Ovary (tissue), 9 donors: Measurements from ENCODE around the gene TNFSF11. TPM values are rescaled to one million over a fixed set of nuclear protein-coding genes. Genes with fewer than 3 reads are reported as not detected.

Experiments
- DNase-seq, 5 donors: peaks; one replicate each; pipeline ENCODE4 v3.0.0-alpha.2; 2019 to 2020
- H3K27ac ChIP-seq, 2 donors: fragments of 200-600 bp; one replicate each; pipeline versions ENCODE4 v1.5.1 to v1.8.0; 2019 to 2022
- H3K27me3 ChIP-seq: fragments of 200-600 bp; one replicate; pipeline ENCODE4 v1.8.0; 2022
- H3K36me3 ChIP-seq: fragments of 200-600 bp; sonication (generic); one replicate; pipeline ENCODE4 v1.5.1; 2019
- H3K4me1 ChIP-seq: one replicate; pipeline ENCODE4 v1.8.1; 2013; ENCODE audit warnings: mild to moderate bottlenecking, moderate library complexity; ENCODE audit not compliant: insufficient read depth
- H3K4me3 ChIP-seq: fragments of 200-600 bp; sonication (generic); one replicate; pipeline ENCODE4 v1.5.1; 2017
- H3K9me3 ChIP-seq, 2 donors: fragments of 200-600 bp in 1 of 2; sonication (generic) in 1 of 2; one replicate each; pipeline versions ENCODE4 v1.5.1 to v1.8.1; 2013 to 2019; ENCODE audit warnings: mild to moderate bottlenecking in 1 of 2, moderate library complexity in 1 of 2
- EP300 ChIP-seq: sonication (generic); formaldehyde crosslinking; IDR thresholded peaks from one replicate; pipeline ENCODE4 v1.6.1; 2017; ENCODE audit warnings: antibody characterized with exemption
- POLR2A ChIP-seq: fragments of 450-650 bp; IDR thresholded peaks from one replicate; pipeline ENCODE4 v1.6.1; 2017; ENCODE audit warnings: antibody characterized with exemption, mild to moderate bottlenecking, moderate library complexity
- WGBS, 3 donors: extraction: QIAGEN DNeasy Blood & Tissue Kit in 1 of 3; methylation state at CpG; one replicate each; pipeline versions ENCODE4 v1.1.5 to v1.1.7; 2013 to 2017; 5-methylcytosine and 5-hydroxymethylcytosine counted together
- intact Hi-C, 4 donors: fragments of 100-400 bp; cut with DNase I; formaldehyde crosslinking; loops; one replicate each; pipeline versions ENCODE4 v1.11.0 to v1.15.1; 2022 to 2023
- polyA plus RNA-seq, 2 donors: library from polyadenylated mRNA; stranded (reverse); fragments of 200-250 nt in 1 of 2; fragments of 350-450 nt in 1 of 2; fragmentation: Illumina TruSeq in 1 of 2; extraction: RNeasy Lipid Tissue Mini Kit (QIAGEN cat#74804) in 1 of 2; gene quantifications; one replicate each; pipeline ENCODE4 v1.2.3, GENCODE V29; 2013 to 2014
- total RNA-seq, 7 donors: library from RNA; depleted of rRNA in 2 of 7; stranded (reverse); fragments of >200 nt in 2 of 7; fragmentation: NEBNext Ultra II Directional in 3 of 7; extraction: Animal tissue kit (Norgen Biotek cat#: 25700) in 3 of 7; gene quantifications; one replicate each; pipeline versions ENCODE4 v1.1.0 to v1.2.4, GENCODE V29; 2016 to 2023
- TF ChIP-seq, protein P1 (sequence below), 3 donors: fragments of 450-650 bp in 2 of 3; fragments of 200-600 bp in 1 of 3; IDR thresholded peaks; one replicate each; pipeline versions ENCODE4 v1.5.1 to v1.8.0; 2016 to 2022; ENCODE audit warnings: antibody characterized with exemption in 3 of 3, mild to moderate bottlenecking in 1 of 3
- donor health status: DM: no; HTN: no; CAD: no; lungs with moderate emphysema.
- donor health status: DM: no; HTN: no; CAD: no.
- donor health status: Bipolar disorder and iron deficiency.
- donor health status: DM: yes; HTN: yes; CAD: no.
- donor health status: DM: no; HTN: no; CAD: no.
- donor health status: DM: yes; HTN: yes; CAD: no.

The TNFSF11 gene
- total and polyA plus RNA-seq, 9 donors: 0.13 TPM; not detected in 8

DNA sequence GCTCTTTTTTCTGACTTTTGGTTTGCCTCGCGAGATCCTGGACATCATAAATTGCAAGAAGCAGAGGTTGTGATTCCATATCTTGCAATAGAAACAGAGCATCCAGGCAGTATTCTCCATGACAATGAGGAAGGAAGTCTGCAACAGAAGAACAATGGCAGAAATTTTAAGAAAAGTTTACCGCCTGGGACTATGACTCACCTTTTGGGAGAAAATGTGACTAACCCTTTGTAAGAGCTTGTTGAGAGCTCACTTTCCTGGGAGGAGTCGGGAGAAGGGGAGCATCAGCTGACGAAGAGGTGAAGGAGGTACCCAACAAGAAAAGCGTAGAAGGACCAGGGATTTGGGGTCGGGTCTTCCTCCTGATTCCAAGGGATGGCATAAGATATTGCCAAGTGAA, 34.3 kb upstream of the TNFSF11 start:
- no peaks in the 10 kb centered on the region for H3K27me3 ChIP-seq
- no peak overlapping the region for H3K27ac ChIP-seq
- no peaks in the 10 kb centered on the region for H3K9me3 ChIP-seq
- no peaks in the 10 kb centered on the region for H3K4me1 ChIP-seq
- WGBS, 3 donors: 81 to 90% (median 86%) methylated on average over 7 of the region's 7 CpGs
- H3K4me3 ChIP-seq: no peak overlapping the region
- no peaks in the 10 kb centered on the region for H3K36me3 ChIP-seq
- intact Hi-C loops: no loop called here
- no peak for DNase-seq
- TF ChIP-seq POLR2A (no peak), EP300 (no peak)
- TF ChIP-seq, protein P1, sequence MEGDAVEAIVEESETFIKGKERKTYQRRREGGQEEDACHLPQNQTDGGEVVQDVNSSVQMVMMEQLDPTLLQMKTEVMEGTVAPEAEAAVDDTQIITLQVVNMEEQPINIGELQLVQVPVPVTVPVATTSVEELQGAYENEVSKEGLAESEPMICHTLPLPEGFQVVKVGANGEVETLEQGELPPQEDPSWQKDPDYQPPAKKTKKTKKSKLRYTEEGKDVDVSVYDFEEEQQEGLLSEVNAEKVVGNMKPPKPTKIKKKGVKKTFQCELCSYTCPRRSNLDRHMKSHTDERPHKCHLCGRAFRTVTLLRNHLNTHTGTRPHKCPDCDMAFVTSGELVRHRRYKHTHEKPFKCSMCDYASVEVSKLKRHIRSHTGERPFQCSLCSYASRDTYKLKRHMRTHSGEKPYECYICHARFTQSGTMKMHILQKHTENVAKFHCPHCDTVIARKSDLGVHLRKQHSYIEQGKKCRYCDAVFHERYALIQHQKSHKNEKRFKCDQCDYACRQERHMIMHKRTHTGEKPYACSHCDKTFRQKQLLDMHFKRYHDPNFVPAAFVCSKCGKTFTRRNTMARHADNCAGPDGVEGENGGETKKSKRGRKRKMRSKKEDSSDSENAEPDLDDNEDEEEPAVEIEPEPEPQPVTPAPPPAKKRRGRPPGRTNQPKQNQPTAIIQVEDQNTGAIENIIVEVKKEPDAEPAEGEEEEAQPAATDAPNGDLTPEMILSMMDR (IDR thresholded peaks at IDR 0.05): no peak

DNA sequence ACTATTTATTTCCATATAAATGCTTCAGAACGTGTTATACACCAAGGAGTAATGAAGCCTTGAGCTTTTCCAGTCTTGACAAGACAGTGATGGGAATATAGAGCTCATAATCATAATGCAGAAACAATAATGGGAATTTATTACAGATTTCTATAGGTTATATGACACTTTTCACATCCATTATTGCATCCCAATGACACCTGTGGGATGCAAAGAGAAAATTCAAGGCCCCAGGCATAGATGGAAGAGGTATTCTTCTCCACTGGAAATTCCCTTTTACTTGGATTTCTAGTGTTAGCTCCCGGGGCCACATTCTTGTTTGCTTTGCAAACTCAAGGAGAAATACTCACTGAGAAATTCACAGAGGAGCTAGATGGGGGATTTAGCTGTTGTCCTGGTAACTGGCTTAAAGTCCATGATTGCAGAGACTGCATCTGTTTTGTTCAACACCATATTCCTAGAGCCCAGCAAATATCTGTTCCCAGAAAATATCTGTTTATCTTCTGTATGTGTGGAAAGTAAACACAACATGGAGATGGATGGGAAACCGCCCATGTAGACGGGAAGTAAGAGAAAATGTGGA, 30.6 kb upstream of the TNFSF11 start:
- WGBS, 3 donors: 62 to 80% (median 67%) methylated on average over 4 of the region's 4 CpGs
- Histone ChIP-seq H3K36me3 (no peaks in the 10 kb centered on the region), H3K4me1 (no peaks in the 10 kb centered on the region), H3K27ac (no peak overlapping the region), H3K27me3 (no peaks in the 10 kb centered on the region), H3K9me3 (no peaks in the 10 kb centered on the region), H3K4me3 (no peak overlapping the region)
- no peak for DNase-seq
- TF ChIP-seq POLR2A (no peak), EP300 (no peak)
- TF ChIP-seq, protein P1 (IDR thresholded peaks at IDR 0.05): no peak
- intact Hi-C loops: no loop called here

DNA sequence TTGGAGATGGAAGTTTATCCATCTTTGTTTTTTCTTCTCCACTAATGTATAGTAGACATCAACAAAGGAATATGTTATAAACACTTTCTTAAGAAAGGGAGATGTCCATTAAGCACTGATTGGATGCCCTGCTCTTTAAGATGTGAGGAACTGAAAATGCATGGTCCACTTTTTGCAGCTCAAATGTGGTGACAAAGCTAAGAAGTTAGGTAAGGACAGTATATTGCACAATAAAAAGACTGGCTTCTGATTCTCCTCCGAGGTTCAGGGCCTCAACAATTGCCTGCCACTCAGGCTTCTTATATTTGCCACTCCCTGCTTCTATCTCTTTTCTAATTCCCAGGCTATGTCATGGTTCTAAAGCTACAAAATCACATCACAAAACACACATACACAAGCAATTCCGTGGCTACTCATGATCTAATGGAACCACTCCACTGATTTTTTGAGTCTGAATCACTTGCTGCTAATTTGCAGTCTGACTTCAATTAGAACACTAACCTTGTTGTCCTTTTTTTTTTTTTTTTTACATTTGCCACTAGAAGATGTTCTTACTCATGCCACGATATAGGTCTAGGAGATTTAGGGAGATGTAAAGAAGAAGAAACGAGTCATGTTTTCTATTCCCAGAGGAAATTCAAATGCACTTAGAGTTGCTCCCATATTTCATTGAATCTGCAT, 29.6 kb upstream of the TNFSF11 start:
- Histone ChIP-seq H3K9me3 (no peaks in the 10 kb centered on the region), H3K27me3 (no peaks in the 10 kb centered on the region), H3K27ac (no peak overlapping the region), H3K4me3 (no peak overlapping the region), H3K36me3 (no peaks in the 10 kb centered on the region), H3K4me1 (no peaks in the 10 kb centered on the region)
- intact Hi-C loops: no loop called here
- DNase-seq: no peak
- WGBS, 3 donors: 75 to 81% (median 78%) methylated on average over 4 of the region's 4 CpGs
- TF ChIP-seq EP300 (no peak), POLR2A (no peak)
- TF ChIP-seq, protein P1 (IDR thresholded peaks at IDR 0.05): no peak

DNA sequence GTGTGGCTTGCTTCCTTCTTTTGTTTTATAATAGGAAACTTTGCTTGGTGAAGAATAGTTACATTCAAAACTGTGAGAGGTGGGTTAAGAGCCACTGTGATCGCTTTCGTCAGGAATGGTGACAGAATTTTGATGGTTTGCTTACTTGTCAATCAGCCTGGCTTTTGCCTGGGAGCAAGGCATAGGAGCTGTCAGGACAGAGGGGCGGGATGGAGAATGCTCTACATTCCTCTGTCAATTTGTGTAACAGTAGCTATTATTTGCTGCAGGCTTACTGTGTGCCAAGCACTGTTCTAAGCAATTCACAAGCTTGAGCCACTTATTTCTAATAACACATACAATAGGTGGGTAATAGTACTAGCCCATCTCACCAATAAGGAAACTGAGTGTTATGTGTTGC, 28.1 kb upstream of the TNFSF11 start:
- H3K9me3 ChIP-seq: no peaks in the 10 kb centered on the region
- H3K36me3 ChIP-seq: no peaks in the 10 kb centered on the region
- intact Hi-C loops: no loop called here
- no peak for DNase-seq
- no peak overlapping the region for H3K4me3 ChIP-seq
- 82 to 89% (median 88%) methylated on average over 3 of the region's 3 CpGs for WGBS, 3 donors
- no peak for TF ChIP-seq EP300
- no peak for TF ChIP-seq POLR2A
- TF ChIP-seq, protein P1 (IDR thresholded peaks at IDR 0.05): no peak
- H3K4me1 ChIP-seq: no peaks in the 10 kb centered on the region
- H3K27me3 ChIP-seq: no peaks in the 10 kb centered on the region
- H3K27ac ChIP-seq: no peak overlapping the region
